Measurements from ENCODE around the gene EOGT. TPM values are rescaled to one million over a fixed set of nuclear protein-coding genes. Genes with fewer than 3 reads are reported as not detected.

EOGT gene
- total and polyA plus RNA-seq, 2 of the 4 experiments (the other 2 are of a cell fraction) = 12.3 to 41.2 TPM

- in situ Hi-C loops (cut with MboI; ENCODE audit: low sequenced_read_pairs) = no loop called here
- POLR2A ChIA-PET (ENCODE audit: unreplicated experiment) = no interaction called here
- Histone ChIP-seq H3K56ac (ENCODE audit: extremely low read depth, insufficient read depth, low read length) (no peak overlapping the region), H4K91ac (ENCODE audit: insufficient read depth, low read depth, low read length) (no peak overlapping the region), H3K4me3 (ENCODE audit: insufficient read depth, low read depth, low read length) (no peak overlapping the region), H3K4me2 (ENCODE audit: low read depth, low read length) (no peak overlapping the region), H3K18ac (ENCODE audit: low read depth, low read length) (no peak overlapping the region), H2BK15ac (ENCODE audit: low read depth, low read length) (no peak overlapping the region), H3K36me3 (ENCODE audit: control insufficient read depth, insufficient read depth, low read length) (peaks cover 14% of the 10 kb centered on the region), H2BK20ac (ENCODE audit: low read depth, low read length) (no peak overlapping the region), H3K9me3 (ENCODE audit: control insufficient read depth, insufficient read depth, low read length) (no peaks in the 10 kb centered on the region), H3K14ac (replicated peaks; ENCODE audit: low read depth, low read length) (no peak overlapping the region), H3K79me1 (ENCODE audit: low read depth in 1 of 2, low read length in 2 of 2) (no peaks in the 10 kb centered on the region), H2AFZ (replicated peaks; ENCODE audit: low read length, poor library complexity) (no peak overlapping the region), H3K9ac (ENCODE audit: low read depth, low read length) (no peak overlapping the region), H4K20me1 (ENCODE audit: insufficient read depth, low read length) (no peaks in the 10 kb centered on the region), H2AK5ac (ENCODE audit: low read depth, low read length) (no peak overlapping the region), H2BK5ac (ENCODE audit: low read depth, low read length, poor library complexity, severe bottlenecking) (no peak overlapping the region), H2BK120ac (ENCODE audit: low read depth, low read length) (no peak overlapping the region), H4K8ac (ENCODE audit: low read depth in 2 of 2, low read length in 2 of 2) (no peak overlapping the region), H3K27ac (ENCODE audit: insufficient read depth, low read length) (no peak overlapping the region), H4K5ac (ENCODE audit: low read depth, low read length) (no peak overlapping the region), H3K23ac (ENCODE audit: low read depth, low read length) (no peak overlapping the region), H3K9me1 (ENCODE audit: insufficient read depth, low read length) (no peaks in the 10 kb centered on the region; the same call in 1 of the 2 replicates), H3K4me1 (ENCODE audit: control insufficient read depth, insufficient read depth, low read length) (peaks cover 7% of the 10 kb centered on the region), H3K27me3 (ENCODE audit: control insufficient read depth, insufficient read depth, low read length) (peaks cover 8% of the 10 kb centered on the region), H2AK9ac (replicated peaks; ENCODE audit: low read depth, low read length, poor library complexity) (no peak overlapping the region), H3K4ac (ENCODE audit: low read depth, low read length) (no peak overlapping the region)
- DNase-seq = no peak
- ATAC-seq (ENCODE audit: low read depth) = no peak
- intact Hi-C loops (cut with micrococcal nuclease) = loop anchor here (5.0 to 10.0 kb wide), 2 partner anchors 97 to 1620 kb away; no protein-coding TSS in a partner anchor
- dilution Hi-C loops (cut with HindIII; ENCODE audit: low sequenced_read_pairs, unreplicated experiment) = no loop called here
- WGBS, 2 experiments (ENCODE audit: extremely low coverage in 2 of 2, insufficient read length in 1 of 2) = no CpG with 5 or more reads among the region's 5 CpGs
- no TSS peak for BruUV-seq (replicated peaks)
- TF ChIP-seq RCOR1 (IDR thresholded peaks at IDR 0.05; ENCODE audit: insufficient replicate concordance, low read length) = no peak
- TF ChIP-seq RFX5 (IDR thresholded peaks at IDR 0.05; ENCODE audit: low read depth, low read length) = no peak
- TF ChIP-seq FOS (IDR thresholded peaks at IDR 0.05; ENCODE audit: low read depth, low read length) = no peak
- TF ChIP-seq CTCF (conservative IDR thresholded peaks at IDR 0.05; ENCODE audit: low read depth, low read length) = no peak
- no peak for TF ChIP-seq CHD1 (IDR thresholded peaks at IDR 0.05; ENCODE audit: low read depth, low read length)
- TF ChIP-seq USF2 (IDR thresholded peaks at IDR 0.05; ENCODE audit: low read depth, low read length) = no peak
- no peak for TF ChIP-seq ELK1 (IDR thresholded peaks at IDR 0.05; ENCODE audit: borderline replicate concordance, low read depth, low read length)
- no peak for TF ChIP-seq MAFK (IDR thresholded peaks at IDR 0.05; ENCODE audit: low read depth, low read length)
- TF ChIP-seq MXI1 (IDR thresholded peaks at IDR 0.05; ENCODE audit: borderline replicate concordance, low read depth, low read length) = no peak
- TF ChIP-seq POLR2A (IDR thresholded peaks at IDR 0.05; ENCODE audit: low read depth, low read length) = no peak
- no peak for TF ChIP-seq CEBPB (IDR thresholded peaks at IDR 0.05; ENCODE audit: low read depth, low read length)
- no peak for TF ChIP-seq NFE2L2 (IDR thresholded peaks at IDR 0.05; ENCODE audit: low read depth, low read length)
- TF ChIP-seq MAZ (IDR thresholded peaks at IDR 0.05; ENCODE audit: borderline replicate concordance, low read depth, low read length) = no peak
- CTCF ChIA-PET = no interaction called here
These were observed 38.8 kb downstream of the EOGT start for GRCh38 chr3:68974711-68975110.

Measured in IMR-90 (cell line).